Activated T-helper 17 cell treated with anti-CD3 and anti-CD28 coated beads, Interleukin-2, amount 50 U/mL, for 72 hours (primary cell): ENCODE results near the gene NXPE3. TPM values are rescaled to one million over a fixed set of nuclear protein-coding genes. Genes with fewer than 3 reads are reported as not detected.

Source experiments
- ATAC-seq: fragments of 150-1000 bp; cut with Tn5 transposase; replicated peaks from 2 replicates; pipeline ENCODE4 v1.10.0; 2021; ENCODE audit warnings: mild to moderate bottlenecking, moderate library complexity
- H3K27ac Mint-ChIP-seq: one replicate; pipeline ENCODE4 v1.8.0; 2022; ENCODE audit warnings: mixed read lengths
- H3K27me3 Mint-ChIP-seq: one replicate; pipeline ENCODE4 v1.8.0; 2022; ENCODE audit warnings: mixed read lengths
- H3K36me3 Mint-ChIP-seq: one replicate; pipeline ENCODE4 v1.8.0; 2022; ENCODE audit warnings: low read depth, mild to moderate bottlenecking, mixed read lengths
- H3K4me1 Mint-ChIP-seq: one replicate; pipeline ENCODE4 v1.8.0; 2022; ENCODE audit warnings: mixed read lengths
- H3K4me3 Mint-ChIP-seq: one replicate; pipeline ENCODE4 v1.8.0; 2022; ENCODE audit warnings: mild to moderate bottlenecking, mixed read lengths
- H3K9me3 Mint-ChIP-seq: one replicate; pipeline ENCODE4 v1.8.0; 2022; ENCODE audit warnings: mixed read lengths
- total RNA-seq, 2 donors: library from RNA; stranded (reverse); gene quantifications; one replicate each; pipeline ENCODE4 v1.2.3, GENCODE V29; 2022

Gene NXPE3
- total RNA-seq, 2 donors from 2014 or later = 13.9 to 21.3 TPM

- H3K9me3 Mint-ChIP-seq = peaks cover 4% of the 10 kb centered on the region
- peaks cover 36% of the 10 kb centered on the region for H3K4me1 Mint-ChIP-seq
- H3K27me3 Mint-ChIP-seq = no peaks in the 10 kb centered on the region
- peak within 1 kb of the TSS; percentile 100 for H3K27ac Mint-ChIP-seq
- H3K36me3 Mint-ChIP-seq = peaks cover 43% of the 10 kb centered on the region
- peak; percentile 80 for ATAC-seq
- H3K4me3 Mint-ChIP-seq = peak within 1 kb of the TSS; percentile 91
Measured at GRCh38 chr3:101848754-101849713, 70.0 kb downstream of the NXPE3 start, which contains the start of gene NFKBIZ. NFKBIZ (plus strand) TSS chr3:101849514; CDS start chr3:101849629, 115 bp downstream.

- H3K4me1 Mint-ChIP-seq = peaks cover 43% of the 10 kb centered on the region
- ATAC-seq = peak; percentile 20
- no peaks in the 10 kb centered on the region for H3K27me3 Mint-ChIP-seq
- H3K4me3 Mint-ChIP-seq = peak overlapping the region; percentile 91
- peaks cover 50% of the 10 kb centered on the region for H3K36me3 Mint-ChIP-seq
- peak overlapping the region; percentile 100 for H3K27ac Mint-ChIP-seq
- peaks cover 4% of the 10 kb centered on the region for H3K9me3 Mint-ChIP-seq
Measured at GRCh38 chr3:101849714-101850245, 70.8 kb downstream of the NXPE3 start.

DNA sequence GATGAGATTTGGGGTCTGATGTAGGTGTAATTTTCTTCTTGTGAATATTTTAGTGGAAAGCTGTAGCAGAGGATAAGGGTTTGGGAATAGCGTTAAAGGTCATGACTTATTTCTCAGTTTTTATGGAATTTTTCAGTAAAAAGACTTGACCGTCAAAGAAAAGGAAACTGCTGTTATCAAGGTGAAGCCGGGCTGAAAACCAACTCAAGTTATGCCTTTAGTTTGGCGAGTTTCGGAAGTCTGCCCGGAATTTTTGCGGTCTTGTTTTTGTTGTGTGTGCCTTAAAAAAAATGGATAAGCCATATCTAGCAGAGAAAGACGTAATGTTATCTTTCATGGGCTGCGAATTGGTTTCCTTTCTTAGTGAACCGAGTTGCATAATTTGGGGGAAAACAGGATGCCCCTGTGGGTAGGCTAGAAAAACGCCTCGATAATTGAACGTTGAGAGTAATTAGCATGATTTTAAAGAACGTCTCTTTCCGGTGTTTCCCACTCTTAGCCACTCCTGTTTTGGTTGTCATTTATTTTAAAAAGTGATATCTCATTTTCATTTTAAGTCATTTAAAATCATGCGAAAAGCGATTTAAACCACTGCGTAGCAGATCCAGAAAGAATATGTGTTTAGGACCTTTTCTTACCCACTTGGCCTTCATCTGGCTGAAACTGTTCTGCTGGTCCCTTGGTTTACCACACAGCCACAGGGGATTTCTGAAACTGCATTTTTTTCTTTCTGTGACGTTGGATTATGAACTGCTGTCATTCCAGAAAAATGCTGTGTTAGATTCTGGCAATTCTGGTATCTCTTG, 71.4 kb downstream of the NXPE3 start:
- peak; percentile 58 for ATAC-seq
- Mint-ChIP-seq H3K4me3 (peak overlapping the region; percentile 91), H3K36me3 (peaks cover 57% of the 10 kb centered on the region), H3K27me3 (no peaks in the 10 kb centered on the region), H3K9me3 (peaks cover 4% of the 10 kb centered on the region), H3K4me1 (peaks cover 50% of the 10 kb centered on the region), H3K27ac (peak overlapping the region; percentile 100)

- peak overlapping the region; percentile 91 for H3K4me3 Mint-ChIP-seq
- H3K9me3 Mint-ChIP-seq = peaks cover 4% of the 10 kb centered on the region
- no peaks in the 10 kb centered on the region for H3K27me3 Mint-ChIP-seq
- H3K27ac Mint-ChIP-seq = peak overlapping the region; percentile 100
- H3K36me3 Mint-ChIP-seq = peaks cover 65% of the 10 kb centered on the region
- ATAC-seq = peak; percentile 40
- H3K4me1 Mint-ChIP-seq = peaks cover 54% of the 10 kb centered on the region
Measured at GRCh38 chr3:101851072-101851770, 72.2 kb downstream of the NXPE3 start.

GRCh38 chr3:101851850-101852714, 73.1 kb downstream of the NXPE3 start:
- Mint-ChIP-seq H3K4me3 (peak overlapping the region; percentile 91), H3K27ac (peak overlapping the region; percentile 100), H3K9me3 (peaks cover 4% of the 10 kb centered on the region), H3K4me1 (peaks cover 56% of the 10 kb centered on the region), H3K27me3 (no peaks in the 10 kb centered on the region), H3K36me3 (peaks cover 73% of the 10 kb centered on the region)
- no peak for ATAC-seq

GRCh38 chr3:101852983-101853840, 74.2 kb downstream of the NXPE3 start:
- ATAC-seq = no peak
- Mint-ChIP-seq H3K4me1 (peaks cover 60% of the 10 kb centered on the region), H3K27me3 (no peaks in the 10 kb centered on the region), H3K27ac (peak overlapping the region; percentile 100), H3K4me3 (peak overlapping the region; percentile 91), H3K9me3 (peaks cover 4% of the 10 kb centered on the region), H3K36me3 (peaks cover 85% of the 10 kb centered on the region)

GRCh38 chr3:101853982-101854381, 75.0 kb downstream of the NXPE3 start:
- Mint-ChIP-seq H3K27ac (peak overlapping the region; percentile 72), H3K9me3 (peaks cover 4% of the 10 kb centered on the region), H3K4me3 (peak overlapping the region; percentile 91), H3K36me3 (peaks cover 92% of the 10 kb centered on the region), H3K4me1 (peaks cover 62% of the 10 kb centered on the region), H3K27me3 (no peaks in the 10 kb centered on the region)
- no peak for ATAC-seq

DNA sequence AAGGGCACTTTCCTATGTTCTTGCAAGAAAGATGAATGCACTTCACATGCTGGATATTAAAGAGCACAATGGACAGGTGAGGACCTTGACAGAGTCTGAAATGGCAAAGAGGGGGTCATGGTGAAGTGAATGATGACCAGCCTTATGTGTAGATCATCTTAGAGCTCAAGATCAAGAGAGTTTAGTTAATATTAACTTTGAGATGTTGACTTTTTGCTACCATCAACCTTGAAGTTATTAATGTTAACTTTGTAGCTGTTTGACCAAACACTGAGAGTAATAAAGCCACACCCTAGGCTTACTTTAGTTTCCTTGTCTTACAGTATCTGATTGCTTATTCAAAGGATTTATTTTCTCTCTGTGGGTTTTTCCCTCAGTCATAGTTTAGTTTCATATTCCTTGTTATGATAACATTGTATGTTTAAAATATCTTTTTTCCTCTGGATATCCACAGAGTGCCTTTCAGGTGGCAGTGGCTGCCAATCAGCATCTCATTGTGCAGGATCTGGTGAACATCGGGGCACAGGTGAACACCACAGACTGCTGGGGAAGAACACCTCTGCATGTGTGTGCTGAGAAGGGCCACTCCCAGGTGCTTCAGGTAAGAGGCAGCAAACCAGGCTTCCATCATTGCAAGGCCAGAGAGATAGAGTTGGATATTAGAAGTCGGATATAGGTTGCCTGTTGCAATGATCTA, 75.7 kb downstream of the NXPE3 start:
- peaks cover 4% of the 10 kb centered on the region for H3K9me3 Mint-ChIP-seq
- peaks cover 70% of the 10 kb centered on the region for H3K4me1 Mint-ChIP-seq
- no peak for ATAC-seq
- no peaks in the 10 kb centered on the region for H3K27me3 Mint-ChIP-seq
- H3K36me3 Mint-ChIP-seq = peaks cover 100% of the 10 kb centered on the region
- peak overlapping the region; percentile 91 for H3K4me3 Mint-ChIP-seq
- H3K27ac Mint-ChIP-seq = peak overlapping the region; percentile 72

DNA sequence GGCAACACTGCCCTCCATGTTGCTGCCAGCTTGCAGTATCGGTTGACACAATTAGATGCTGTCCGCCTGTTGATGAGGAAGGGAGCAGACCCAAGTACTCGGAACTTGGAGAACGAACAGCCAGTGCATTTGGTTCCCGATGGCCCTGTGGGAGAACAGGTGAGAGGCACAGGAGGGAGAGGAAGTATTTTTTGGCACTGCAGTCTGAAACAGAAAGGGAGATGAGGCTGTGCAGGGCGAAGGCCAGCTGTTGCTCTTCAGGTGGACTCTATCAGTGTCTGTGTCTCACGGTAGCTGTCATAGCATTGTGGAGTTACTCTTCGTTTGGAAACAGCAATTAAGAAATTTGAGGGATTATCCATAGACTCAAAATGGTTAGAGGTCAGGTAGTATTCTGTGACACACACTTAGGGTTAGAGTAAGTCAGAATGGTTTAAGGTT, 78.3 kb downstream of the NXPE3 start:
- H3K4me3 Mint-ChIP-seq = peak overlapping the region; percentile 54
- no peaks in the 10 kb centered on the region for H3K27me3 Mint-ChIP-seq
- H3K27ac Mint-ChIP-seq = peak overlapping the region; percentile 62
- no peak for ATAC-seq
- peaks cover 100% of the 10 kb centered on the region for H3K36me3 Mint-ChIP-seq
- peaks cover under 1% of the 10 kb centered on the region for H3K9me3 Mint-ChIP-seq
- peaks cover 75% of the 10 kb centered on the region for H3K4me1 Mint-ChIP-seq

DNA sequence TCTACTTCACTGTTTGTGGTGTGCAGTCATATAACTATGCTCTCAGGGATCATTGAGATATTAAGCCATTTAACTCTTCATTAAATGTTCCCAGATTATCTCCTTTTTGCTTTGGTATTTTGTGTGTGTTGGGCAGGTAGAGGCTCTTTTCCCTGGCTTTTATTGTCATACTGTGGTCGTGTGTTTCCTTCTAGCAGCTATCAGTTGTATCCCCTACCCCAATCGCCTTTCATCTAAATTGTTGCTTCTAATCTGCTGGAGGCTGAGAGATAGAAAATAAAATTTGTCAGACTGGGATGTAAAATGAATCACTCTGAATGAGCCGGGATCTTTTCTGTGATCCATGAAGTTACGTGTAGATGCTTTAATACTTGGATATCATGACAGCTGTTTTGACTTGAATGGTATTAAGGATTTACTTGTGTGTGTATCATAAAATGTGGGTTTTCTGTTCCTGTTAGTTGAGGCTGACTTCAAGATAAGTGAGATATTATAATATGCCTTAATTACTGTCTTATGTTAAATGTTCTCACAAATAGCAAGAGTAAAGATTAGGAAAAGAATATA, 79.5 kb downstream of the NXPE3 start:
- H3K4me1 Mint-ChIP-seq = peaks cover 63% of the 10 kb centered on the region
- H3K9me3 Mint-ChIP-seq = no peaks in the 10 kb centered on the region
- H3K27me3 Mint-ChIP-seq = no peaks in the 10 kb centered on the region
- H3K4me3 Mint-ChIP-seq = peak overlapping the region; percentile 54
- H3K27ac Mint-ChIP-seq = no peak overlapping the region
- peaks cover 90% of the 10 kb centered on the region for H3K36me3 Mint-ChIP-seq
- ATAC-seq = no peak

- Mint-ChIP-seq H3K27me3 (no peaks in the 10 kb centered on the region), H3K4me1 (peaks cover 55% of the 10 kb centered on the region), H3K27ac (no peak overlapping the region), H3K9me3 (no peaks in the 10 kb centered on the region), H3K36me3 (peaks cover 76% of the 10 kb centered on the region), H3K4me3 (no peak overlapping the region)
- ATAC-seq = no peak
Measured at GRCh38 chr3:101859882-101860448, 81.0 kb downstream of the NXPE3 start.
